PC-9 (cell line): ENCODE data around the gene PRRG2. TPM values are rescaled to one million over a fixed set of nuclear protein-coding genes. Genes with fewer than 3 reads are reported as not detected.
A peak's percentile ranks its signal among the peaks of the same experiment; 100 is the strongest.

Experiments
- BruUV-seq: library from RNA; stranded (reverse); fragments of 400-500 nt; replicated peaks from 2 replicates; lab custom pipeline; 2021; lab: Mats Ljungman, UMichigan
- CTCF ChIA-PET: fragments of 300-600 bp; sonication (Branson Sonifier 250); formaldehyde crosslinking; loops from one replicate; lab custom pipeline; 2022; ENCODE audit warnings: antibody characterized with exemption; lab: Charles Lee
- POLR2A ChIA-PET: fragments of 300-600 bp; sonication (Branson Sonifier 250); formaldehyde crosslinking; loops from one replicate; lab custom pipeline; 2022; ENCODE audit warnings: antibody characterized with exemption; ENCODE audit not compliant: unreplicated experiment; lab: Charles Lee
- DNase-seq, 2 experiments: peaks; one replicate each; pipeline versions ENCODE4 v3.0.0 to v3.0.0-alpha.2; 2015 to 2022; ENCODE audit warnings: mixed read lengths in 1 of 2
- H2AFZ ChIP-seq: fragments of 200-600 bp; sonication (generic); 2 replicates; pipeline ENCODE4 v1.8.1; 2017; ENCODE audit warnings: antibody characterized with exemption
- H3F3A ChIP-seq: fragments of 200-600 bp; sonication (generic); 2 replicates; pipeline ENCODE4 v1.8.1; 2017; ENCODE audit warnings: antibody characterized with exemption, mild to moderate bottlenecking, low read depth; ENCODE audit not compliant: insufficient read depth
- H3K27ac ChIP-seq: fragments of 200-600 bp; sonication (generic); 2 replicates; pipeline ENCODE4 v1.6.1; 2016; ENCODE audit warnings: mixed run types
- H3K27me3 ChIP-seq: fragments of 200-600 bp; sonication (generic); 2 replicates; pipeline ENCODE4 v1.6.1; 2016; ENCODE audit warnings: low read depth, mixed run types; ENCODE audit not compliant: insufficient read depth
- H3K36me3 ChIP-seq: fragments of 200-600 bp; sonication (generic); 2 replicates; pipeline ENCODE4 v1.6.1; 2016; ENCODE audit warnings: low read depth, mixed run types
- H3K4me1 ChIP-seq: fragments of 200-600 bp; sonication (generic); replicated peaks from 2 replicates; pipeline ENCODE4 v1.6.1; 2016; ENCODE audit warnings: mixed run types; ENCODE audit not compliant: insufficient read depth
- H3K4me2 ChIP-seq: fragments of 200-600 bp; sonication (generic); 2 replicates; pipeline ENCODE4 v1.6.1; 2017; ENCODE audit warnings: mixed run types
- H3K4me3 ChIP-seq: fragments of 200-600 bp; sonication (generic); 2 replicates; pipeline ENCODE4 v1.6.1; 2016; ENCODE audit warnings: mixed run types
- H3K79me2 ChIP-seq: fragments of 200-600 bp; sonication (generic); 2 replicates; pipeline ENCODE4 v1.6.1; 2017; ENCODE audit warnings: low read depth, mixed run types
- H3K9me2 ChIP-seq: fragments of 200-600 bp; sonication (generic); 2 replicates; pipeline ENCODE4 v1.8.1; 2017; ENCODE audit warnings: mild to moderate bottlenecking; ENCODE audit not compliant: insufficient read depth
- H3K9me3 ChIP-seq: fragments of 200-600 bp; sonication (generic); 2 replicates; pipeline ENCODE4 v1.8.1; 2016; ENCODE audit warnings: low read depth; ENCODE audit not compliant: insufficient read depth
- H4K20me1 ChIP-seq: fragments of 200-600 bp; sonication (generic); 2 replicates; pipeline ENCODE4 v1.8.1; 2017; ENCODE audit not compliant: insufficient read depth
- CTCF ChIP-seq: fragments of 200-600 bp; sonication (generic); conservative IDR thresholded peaks from 2 replicates; pipeline ENCODE4 v1.6.1; 2017; ENCODE audit warnings: mixed run types, antibody characterized with exemption, mild to moderate bottlenecking, moderate library complexity
- EZH2 ChIP-seq: fragments of 200-600 bp; sonication (generic); IDR thresholded peaks from 2 replicates; pipeline ENCODE4 v1.8.0; 2017; ENCODE audit warnings: antibody characterized with exemption, low read depth
- intact Hi-C: fragments of 100-400 bp; cut with micrococcal nuclease; formaldehyde crosslinking; loops from one replicate; pipeline ENCODE4 v1.10.0; 2022; ENCODE audit not compliant: unreplicated experiment
- total RNA-seq: library from RNA; stranded (reverse); gene quantifications from 2 replicates; pipeline ENCODE4 v1.2.3, GENCODE V29; 2021

PRRG2 gene
- total RNA-seq, 1 experiment from 2014 or later, result 16.2 TPM

- Histone ChIP-seq H3K27me3 (no peaks in the 10 kb centered on the region), H4K20me1 (peaks cover 35% of the 10 kb centered on the region), H3K4me1 (peaks cover 6% of the 10 kb centered on the region; the same call in 1 of the 2 replicates), H3K9me2 (no peaks in the 10 kb centered on the region), H3K9me3 (no peaks in the 10 kb centered on the region), H3K4me3 (no peak overlapping the region), H2AFZ (no peak overlapping the region), H3K4me2 (no peak overlapping the region), H3F3A (peaks cover 20% of the 10 kb centered on the region; the same call in 1 of the 2 replicates), H3K79me2 (peaks cover 48% of the 10 kb centered on the region), H3K27ac (no peak overlapping the region), H3K36me3 (0 out of 2 replicates have a peak, but pooled peaks cover 10% of the 10 kb centered on the region)
- ChIA-PET POLR2A (no interaction called here), CTCF (no interaction called here)
- no TSS peak for BruUV-seq
- TF ChIP-seq EZH2, result no peak
- no peak for TF ChIP-seq CTCF
- peak in 1 of 2 experiments; percentile 1 for DNase-seq
- intact Hi-C loops, result no loop called here
Measured at GRCh38 chr19:49596407-49596806, 15.3 kb downstream of the PRRG2 start.

GRCh38 chr19:49596954-49597702 is 16.0 kb downstream of the PRRG2 start:
- Histone ChIP-seq H3K4me1 (peaks cover 6% of the 10 kb centered on the region; the same call in 1 of the 2 replicates), H3K4me2 (no peak overlapping the region), H3K4me3 (no peak overlapping the region), H3K79me2 (peaks cover 48% of the 10 kb centered on the region), H4K20me1 (peaks cover 39% of the 10 kb centered on the region), H3K9me3 (no peaks in the 10 kb centered on the region), H3K9me2 (no peaks in the 10 kb centered on the region), H3F3A (peaks cover 14% of the 10 kb centered on the region; the same call in 1 of the 2 replicates), H3K36me3 (0 out of 2 replicates have a peak, but pooled peaks cover 15% of the 10 kb centered on the region), H3K27ac (no peak overlapping the region), H2AFZ (no peak overlapping the region), H3K27me3 (no peaks in the 10 kb centered on the region)
- DNase-seq, result no peak
- intact Hi-C loops, result no loop called here
- CTCF ChIA-PET, result no interaction called here
- no TSS peak for BruUV-seq
- POLR2A ChIA-PET, result no interaction called here
- TF ChIP-seq EZH2 (no peak), CTCF (no peak)

- Histone ChIP-seq H4K20me1 (peaks cover 44% of the 10 kb centered on the region), H3K4me3 (no peak overlapping the region), H3K36me3 (0 out of 2 replicates have a peak, but pooled peaks cover 19% of the 10 kb centered on the region), H3K9me2 (no peaks in the 10 kb centered on the region), H2AFZ (no peak overlapping the region), H3K79me2 (peaks cover 47% of the 10 kb centered on the region), H3K27ac (no peak overlapping the region), H3F3A (peaks cover 9% of the 10 kb centered on the region; the same call in 1 of the 2 replicates), H3K9me3 (no peaks in the 10 kb centered on the region), H3K27me3 (no peaks in the 10 kb centered on the region), H3K4me1 (peaks cover 6% of the 10 kb centered on the region; the same call in 1 of the 2 replicates), H3K4me2 (no peak overlapping the region)
- no TSS peak for BruUV-seq
- TF ChIP-seq EZH2, result no peak
- TF ChIP-seq CTCF, result no peak
- ChIA-PET CTCF (no interaction called here), POLR2A (no interaction called here)
- DNase-seq, result no peak
- intact Hi-C loops, result no loop called here
Measured at GRCh38 chr19:49597703-49597974, 16.5 kb downstream of the PRRG2 start.
